Hematopoietic multipotent progenitor cell treated with erythropoietin and hydrocortisone succinate and interleukin-3 and kit ligand, for 8 days (in vitro differentiated cells): ENCODE results near the gene TJP3.

Experiments
- DNase-seq: peaks from one replicate; pipeline ENCODE4 v3.0.0-alpha.2; 2015

Gene TJP3

DNA sequence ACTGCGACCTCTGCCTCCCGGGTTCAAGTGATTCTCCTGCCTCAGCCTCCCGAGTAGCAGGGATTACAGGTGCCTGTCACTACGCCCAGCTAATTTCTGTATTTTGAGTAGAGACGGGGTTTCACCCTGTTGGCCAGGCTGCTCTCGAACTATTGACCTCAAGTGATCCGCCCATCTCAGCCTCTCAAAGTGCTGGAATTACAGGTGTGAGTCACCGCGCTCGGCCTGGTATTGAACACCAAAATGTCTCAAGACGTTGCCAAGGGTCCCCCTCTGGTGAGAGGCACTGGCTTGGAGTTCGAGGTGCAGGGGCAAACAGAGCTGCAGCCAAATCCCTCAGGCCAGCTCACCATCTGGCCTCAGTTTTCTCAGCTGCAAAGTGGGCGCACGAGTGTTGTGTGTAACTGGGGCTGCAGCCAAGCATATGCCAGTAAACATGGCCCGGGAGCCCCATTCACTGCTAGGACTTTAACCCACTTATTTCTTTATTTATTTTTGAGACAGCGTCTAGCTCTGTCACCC lies 8.0 kb downstream of the TJP3 start:
- DNase-seq = no peak

DNA sequence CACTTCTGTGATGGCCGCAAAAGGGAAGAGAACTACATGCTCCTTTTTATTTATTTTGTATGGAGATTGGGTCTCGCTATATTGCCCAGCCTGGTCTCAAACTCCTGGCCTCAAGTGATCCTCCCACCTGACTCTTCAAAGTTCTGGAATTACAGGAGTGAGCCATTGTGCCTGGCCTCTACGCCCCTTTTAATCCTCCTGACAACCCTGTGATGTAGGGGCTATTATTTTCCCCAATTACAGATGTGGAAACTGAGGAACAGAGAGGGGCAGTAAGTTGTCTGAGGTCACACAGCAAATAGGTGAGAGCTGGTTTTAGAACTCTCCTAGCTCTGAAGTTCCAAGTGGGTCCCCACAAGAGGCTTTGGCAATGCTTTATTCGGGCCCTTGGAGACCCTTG lies 11.7 kb downstream of the TJP3 start:
- no peak for DNase-seq

DNA sequence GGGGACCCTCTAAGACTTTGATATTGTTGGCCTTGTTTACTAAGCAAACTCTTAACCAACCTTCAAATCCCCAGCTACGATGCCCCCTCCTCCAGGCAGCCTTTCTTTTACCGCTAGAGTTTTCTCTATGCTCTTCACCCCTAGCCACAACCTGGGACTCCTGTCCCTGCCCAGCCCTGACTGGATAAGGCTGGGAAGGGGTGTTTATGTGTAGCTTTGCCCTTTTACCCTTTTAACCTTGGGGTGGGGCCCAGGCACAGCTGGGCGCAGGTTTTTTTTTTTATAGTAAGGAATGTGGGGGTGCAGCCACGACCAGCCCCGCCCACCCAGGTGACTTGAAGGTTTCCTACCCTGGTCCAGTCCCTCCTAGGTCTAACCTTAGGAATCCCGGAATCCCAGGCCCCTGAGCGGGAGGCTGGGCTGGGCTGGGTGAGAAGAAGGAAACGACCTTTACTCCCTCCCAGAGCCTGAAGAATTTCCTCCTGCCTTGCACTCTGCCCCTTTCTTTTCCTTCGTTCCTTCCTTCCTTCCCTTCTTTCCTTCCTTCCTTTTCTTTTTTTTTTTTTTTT lies 12.2 kb downstream of the TJP3 start:
- DNase-seq = no peak

DNA sequence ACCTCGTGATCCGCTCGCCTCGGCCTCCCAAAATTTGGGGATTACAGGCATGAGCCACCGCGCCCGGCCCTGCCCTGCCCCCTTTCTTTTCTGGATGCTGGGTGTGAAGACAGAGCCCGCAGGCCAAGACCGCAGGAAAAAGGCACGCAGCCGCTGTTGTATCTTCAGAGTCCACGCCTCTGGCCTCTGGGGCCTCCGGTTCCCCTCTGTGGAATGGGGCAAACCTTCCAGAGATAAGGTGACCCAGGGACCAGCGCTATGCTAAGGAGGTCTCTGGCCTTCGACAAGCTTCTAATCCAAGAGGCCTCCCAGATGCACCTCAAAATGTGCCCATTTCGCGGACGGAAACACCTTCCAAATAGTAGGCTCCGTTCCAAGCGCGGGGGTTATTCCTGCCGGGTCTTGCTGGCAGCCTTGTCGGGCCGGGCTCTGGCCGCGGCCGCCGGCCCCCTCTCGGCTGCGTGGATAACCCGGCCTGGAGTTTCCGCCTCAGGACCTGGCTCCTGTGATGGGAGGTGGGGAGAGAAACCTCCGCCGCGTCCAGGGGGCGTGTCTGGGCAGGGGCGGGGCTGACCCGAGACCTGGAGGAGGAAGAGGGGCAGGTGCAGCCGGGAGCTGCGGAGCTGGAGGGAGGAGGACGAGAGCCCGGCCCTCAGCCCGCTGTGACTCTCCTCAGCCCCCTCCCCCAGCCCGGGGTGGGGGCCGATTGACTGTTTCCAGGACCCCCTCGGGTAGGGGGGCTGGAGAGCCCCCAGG lies 13.1 kb downstream of the TJP3 start:
- peak; percentile 76 for DNase-seq

DNA sequence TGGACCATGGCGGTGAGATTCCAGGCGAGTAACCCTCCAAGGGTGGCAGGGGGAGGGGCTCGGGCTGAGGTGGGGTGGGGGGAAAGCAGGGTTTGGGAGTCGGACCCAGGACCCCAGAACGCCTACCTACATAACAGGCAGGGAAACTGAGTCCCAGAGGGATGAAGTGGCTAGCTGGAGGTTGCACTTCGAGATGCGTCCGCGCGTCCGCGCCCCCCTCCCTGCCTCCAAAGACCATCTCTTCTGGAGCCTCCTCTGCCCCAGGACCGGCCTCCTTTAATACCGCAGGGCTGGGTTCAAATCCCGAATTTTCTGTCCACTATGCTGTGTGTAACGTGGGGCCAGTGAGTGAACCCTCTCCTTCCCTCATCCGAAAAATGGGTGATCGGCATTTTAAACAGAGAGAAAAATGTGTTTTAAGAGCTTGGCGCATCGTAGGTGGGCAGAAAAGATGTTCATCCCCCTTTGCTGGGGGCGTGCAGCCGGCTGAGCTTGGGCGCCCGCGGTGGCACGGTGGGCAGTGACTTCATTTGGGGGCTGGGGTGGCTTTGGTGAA lies 13.8 kb downstream of the TJP3 start:
- no peak for DNase-seq

DNA sequence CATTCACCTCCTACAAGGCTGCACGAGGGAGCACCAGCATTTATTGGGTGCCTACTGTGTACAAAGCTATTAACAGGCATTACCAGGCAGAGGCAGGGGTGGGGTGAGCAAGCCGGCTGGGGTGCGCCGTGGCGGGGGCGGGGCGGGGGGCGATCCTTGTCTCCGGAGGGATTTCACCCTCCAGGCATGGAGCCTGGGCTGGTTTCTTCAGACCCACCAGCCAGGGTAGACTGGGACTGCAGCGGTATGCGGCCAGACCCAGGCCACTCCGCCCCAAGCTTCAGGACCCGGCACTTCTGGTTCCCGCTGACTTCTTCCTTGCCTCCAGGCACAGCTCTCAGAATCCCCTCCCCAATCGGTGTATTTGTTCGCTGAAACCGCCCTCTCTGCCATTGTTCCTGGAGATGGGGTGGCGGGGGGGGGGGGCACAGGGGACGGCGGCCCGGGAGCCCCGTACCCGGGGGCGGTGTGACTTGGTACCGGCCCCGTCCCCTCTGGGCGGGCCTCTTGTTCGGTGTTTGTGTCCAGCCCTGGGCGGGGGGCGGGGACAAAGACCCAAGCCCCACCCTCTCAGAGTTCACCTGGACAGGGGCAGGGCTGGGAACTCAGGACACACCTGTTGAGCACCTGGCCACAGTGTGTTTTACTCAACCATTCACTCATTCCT lies 14.4 kb downstream of the TJP3 start:
- no peak for DNase-seq

DNA sequence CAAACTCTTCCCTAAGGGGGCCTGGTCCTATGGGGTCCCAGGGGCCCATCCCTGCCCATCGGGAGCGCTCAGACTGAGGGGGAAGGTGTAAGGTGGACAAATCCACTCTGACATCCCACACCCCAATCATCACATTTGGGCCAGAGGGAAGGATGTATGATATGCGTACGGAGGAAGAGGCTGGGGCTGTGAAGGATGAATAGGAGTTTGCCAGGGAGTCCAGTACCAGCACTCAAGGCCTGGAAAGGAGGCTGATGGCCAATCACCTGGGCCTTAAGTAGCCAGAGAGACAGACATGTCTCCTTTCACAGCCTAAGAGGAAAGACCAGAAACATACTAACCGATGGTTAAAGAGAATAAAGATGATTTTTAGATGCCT lies 14.9 kb downstream of the TJP3 start:
- DNase-seq = no peak

DNA sequence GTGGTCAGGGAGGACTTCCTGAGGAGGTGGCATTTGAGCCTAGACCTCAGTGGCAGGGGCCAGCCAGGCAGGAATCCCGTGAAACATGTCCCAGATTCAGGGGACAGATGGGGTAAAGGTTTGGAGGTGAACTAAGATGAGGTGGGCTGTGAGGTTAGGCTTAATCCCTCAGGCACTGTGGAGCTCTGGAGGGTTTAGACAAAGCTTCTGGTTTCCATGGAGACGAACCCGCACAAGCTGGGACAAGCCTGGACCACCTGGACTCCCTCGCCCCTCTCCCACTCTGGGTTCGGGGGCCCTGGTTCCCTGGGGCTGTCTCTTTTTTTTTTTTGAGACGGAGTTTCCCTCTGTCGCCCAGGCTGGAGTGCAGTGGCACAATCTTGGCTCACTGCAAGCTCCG lies 15.7 kb downstream of the TJP3 start:
- no peak for DNase-seq

DNA sequence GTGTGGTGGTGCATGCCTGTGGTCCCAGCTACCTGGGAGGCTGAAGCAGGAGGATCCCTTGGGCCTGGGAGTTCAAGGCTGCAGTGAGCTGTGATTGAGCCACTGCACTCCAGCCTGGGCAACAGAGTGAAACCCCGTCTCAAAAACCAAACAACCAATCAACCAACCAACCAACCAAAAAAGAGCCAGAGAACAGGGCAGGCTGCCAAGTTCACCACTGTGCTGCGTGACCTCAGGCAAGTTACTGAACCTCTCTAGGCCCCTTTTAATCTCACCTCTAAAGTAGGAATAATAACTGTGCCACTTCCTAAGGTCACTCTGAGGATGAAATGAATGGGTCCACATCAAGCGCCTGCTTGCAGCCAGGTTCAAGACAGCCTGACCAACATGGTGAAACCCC lies 16.9 kb downstream of the TJP3 start:
- no peak for DNase-seq

DNA sequence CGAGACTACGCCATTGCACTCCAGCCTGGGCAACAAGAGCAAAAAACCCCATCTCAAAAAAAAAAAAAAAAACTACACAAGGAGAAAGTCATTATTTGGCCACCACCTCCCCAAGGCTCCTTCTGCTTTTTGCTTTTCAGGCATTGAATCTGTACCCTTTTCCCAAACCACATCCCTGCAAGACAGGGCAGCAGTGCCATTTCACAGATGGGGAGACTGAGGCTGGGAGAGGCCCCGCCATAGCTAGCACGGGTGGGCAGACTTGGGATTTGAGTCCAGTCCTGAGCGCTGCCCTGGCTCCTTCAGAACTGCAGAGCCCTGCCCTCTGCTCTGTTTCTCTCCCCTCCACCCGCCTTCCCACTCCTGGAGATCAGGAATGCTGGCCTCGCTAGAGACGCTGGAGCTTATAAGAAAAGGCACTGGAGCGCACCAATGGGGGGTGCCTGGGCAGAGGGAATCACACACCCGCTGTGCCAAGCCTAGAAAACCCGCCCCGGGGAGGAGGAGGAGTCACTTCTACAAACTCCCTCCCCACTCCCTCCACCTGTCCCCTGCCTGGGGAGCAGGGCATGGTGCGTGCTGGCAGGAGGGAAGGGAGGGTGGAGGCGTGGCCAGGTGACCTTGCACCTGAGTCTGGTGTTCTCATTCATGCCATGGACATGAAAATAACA lies 17.6 kb downstream of the TJP3 start:
- DNase-seq = no peak

DNA sequence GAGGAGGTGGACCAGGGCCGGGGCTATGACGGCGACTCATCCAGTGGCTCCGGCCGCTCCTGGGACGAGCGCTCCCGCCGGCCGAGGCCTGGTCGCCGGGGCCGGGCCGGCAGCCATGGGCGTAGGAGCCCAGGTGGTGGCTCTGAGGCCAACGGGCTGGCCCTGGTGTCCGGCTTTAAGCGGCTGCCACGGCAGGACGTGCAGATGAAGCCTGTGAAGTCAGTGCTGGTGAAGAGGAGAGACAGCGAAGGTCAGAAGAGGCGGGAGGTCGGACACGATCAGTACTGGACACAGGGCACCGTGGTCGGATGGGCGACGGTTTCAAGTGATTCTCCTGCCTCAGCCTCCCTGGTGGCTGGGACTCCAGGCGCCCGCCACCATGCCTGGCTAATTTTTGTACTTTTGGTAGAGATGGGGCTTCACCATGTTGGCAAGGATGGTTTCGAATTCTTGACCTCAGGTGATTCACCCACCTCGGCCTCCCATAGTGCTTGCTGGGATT lies 22.3 kb downstream of the TJP3 start:
- no peak for DNase-seq

DNA sequence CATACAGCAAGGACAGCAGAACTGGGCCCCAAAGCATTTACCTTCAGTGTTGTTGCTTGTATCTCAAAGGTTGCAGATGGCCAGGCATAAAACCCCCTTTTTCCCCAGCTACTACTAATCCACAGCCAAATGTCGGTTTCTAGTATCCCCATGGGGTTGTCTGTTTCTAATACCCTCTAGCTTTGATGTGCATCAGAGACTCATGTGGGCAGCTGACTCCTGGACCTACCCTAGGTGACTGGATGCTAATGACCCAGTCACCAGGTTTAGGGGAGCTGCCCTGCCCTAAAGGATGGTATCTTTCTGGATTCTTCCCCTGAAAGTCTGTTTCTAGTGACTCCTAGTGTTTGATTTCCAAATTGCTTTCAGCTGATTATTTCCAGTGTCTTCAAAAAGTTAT lies 23.9 kb downstream of the TJP3 start:
- DNase-seq = no peak

DNA sequence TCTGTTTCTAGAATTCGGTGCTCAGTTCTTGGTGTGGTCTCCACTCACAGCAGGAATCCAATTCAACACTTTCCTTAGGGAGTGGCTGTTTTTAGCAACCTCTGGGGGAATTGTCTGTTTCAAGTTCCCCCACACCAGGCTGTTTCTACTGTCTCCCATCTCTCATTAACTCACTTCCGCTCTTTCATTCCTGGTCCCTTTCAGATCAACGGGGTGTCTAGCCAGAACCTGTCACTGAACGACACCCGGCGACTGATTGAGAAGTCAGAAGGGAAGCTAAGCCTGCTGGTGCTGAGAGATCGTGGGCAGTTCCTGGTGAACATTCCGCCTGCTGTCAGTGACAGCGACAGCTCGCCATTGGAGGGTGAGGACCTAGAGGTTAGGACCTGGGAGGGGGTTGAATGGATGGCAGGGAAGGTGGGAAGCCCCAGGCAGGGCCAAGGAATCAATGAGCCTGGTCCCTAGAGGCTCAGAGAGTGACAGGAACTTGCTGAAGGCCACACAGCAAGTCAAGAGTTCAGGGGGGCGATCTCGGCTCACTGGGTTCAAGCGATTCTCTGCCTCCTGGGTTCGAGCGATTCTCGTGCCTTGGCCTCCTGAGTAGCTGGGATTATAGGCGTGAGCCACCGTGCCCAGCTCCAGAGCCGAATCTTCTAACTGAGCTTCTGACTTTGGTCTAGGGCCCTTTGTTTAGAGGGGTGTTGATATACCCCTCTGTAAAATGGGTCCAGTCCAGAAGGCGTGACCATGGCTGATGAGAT lies 25.5 kb downstream of the TJP3 start:
- DNase-seq = no peak

DNA sequence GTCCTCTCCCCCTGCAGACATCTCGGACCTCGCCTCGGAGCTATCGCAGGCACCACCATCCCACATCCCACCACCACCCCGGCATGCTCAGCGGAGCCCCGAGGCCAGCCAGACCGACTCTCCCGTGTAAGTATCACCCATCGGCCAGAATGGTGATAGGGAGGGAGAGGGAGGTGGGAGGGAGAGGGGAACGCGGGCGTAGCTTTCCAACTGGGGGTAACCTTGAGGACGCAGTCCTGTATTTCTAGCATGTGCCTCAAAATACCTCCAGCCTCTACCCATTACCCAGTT lies 26.1 kb downstream of the TJP3 start:
- DNase-seq = no peak

DNA sequence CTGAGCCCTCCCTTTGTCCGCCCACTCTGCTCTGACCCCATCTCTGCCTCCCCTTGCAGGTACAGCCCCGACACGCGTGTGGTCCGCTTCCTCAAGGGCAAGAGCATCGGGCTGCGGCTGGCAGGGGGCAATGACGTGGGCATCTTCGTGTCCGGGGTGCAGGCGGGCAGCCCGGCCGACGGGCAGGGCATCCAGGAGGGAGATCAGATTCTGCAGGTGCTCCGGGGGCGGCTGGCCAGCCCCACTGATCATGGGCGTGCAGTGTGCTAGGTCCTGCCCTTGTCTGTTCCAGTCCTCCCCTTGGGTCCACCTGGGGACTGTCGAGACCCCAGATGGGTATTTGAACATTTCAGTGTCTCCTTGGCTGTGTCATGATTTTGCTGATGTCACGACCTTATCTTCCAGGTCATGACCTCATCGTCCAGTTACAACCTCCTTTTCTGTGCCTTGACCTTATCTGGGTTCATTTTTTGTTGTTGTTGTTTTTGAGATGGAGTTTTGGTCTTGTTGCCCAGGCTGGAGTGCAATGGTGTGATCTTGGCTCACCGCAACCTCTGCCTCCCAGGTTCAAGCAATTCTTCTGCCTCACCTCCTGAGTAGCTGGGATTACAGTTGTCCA lies 28.0 kb downstream of the TJP3 start:
- no peak for DNase-seq

DNA sequence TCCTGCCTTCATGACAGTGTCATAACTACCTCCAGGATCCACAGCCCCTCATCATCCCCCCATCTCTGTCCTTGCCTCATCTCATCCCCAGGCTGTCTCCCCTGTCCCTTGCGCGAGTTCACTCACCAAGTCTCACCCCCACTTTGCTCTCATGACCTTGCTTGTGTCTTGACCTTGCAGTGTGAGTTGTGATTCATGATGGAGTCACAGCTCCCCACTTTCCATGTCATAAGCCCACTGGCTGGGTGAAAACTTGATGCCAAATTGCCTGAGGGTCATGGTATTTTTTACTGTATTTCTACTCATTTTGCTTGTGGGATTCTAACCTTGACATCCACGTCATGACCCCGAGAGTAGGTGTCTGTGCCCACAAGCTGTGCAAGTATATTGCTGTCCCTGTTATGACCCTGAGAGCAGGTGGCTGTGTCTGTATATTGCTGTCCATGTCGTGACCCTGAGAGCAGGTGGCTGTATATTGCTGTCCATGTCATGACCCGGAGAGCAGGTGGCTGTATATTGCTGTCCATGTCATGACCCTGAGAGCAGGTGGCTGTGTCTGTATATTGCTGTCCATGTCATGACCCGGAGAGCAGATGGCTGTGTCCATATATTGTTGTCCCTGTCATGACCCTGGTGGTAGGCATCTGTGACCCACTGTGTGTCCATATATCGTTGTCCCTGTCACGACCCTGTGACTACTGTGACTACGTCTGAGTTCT lies 29.5 kb downstream of the TJP3 start:
- no peak for DNase-seq

DNA sequence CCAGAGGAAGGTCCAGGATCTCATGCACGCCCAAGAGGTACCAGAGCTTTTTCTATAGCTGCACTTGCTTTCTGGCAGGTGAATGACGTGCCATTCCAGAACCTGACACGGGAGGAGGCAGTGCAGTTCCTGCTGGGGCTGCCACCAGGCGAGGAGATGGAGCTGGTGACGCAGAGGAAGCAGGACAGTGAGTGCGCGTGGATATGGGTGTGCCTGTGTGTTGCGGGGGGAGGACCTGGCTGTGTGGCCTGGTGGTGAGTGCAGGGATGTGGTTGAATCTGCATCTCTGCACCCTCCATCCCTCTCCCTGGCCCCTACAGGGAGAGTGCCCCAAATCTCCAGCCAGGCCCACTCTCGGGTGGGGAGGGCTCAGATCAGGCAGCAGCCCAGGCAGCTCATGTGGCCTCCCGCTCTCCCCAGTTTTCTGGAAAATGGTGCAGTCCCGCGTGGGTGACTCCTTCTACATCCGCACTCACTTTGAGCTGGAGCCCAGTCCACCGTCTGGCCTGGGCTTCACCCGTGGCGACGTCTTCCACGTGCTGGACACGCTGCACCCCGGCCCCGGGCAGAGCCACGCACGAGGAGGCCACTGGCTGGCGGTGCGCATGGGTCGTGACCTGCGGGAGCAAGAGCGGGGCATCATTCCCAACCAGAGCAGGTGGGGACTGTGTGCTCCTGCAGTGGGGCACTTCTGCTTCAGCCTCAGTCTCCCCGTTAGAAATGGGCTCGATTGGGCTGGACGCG lies 30.5 kb downstream of the TJP3 start:
- no peak for DNase-seq

DNA sequence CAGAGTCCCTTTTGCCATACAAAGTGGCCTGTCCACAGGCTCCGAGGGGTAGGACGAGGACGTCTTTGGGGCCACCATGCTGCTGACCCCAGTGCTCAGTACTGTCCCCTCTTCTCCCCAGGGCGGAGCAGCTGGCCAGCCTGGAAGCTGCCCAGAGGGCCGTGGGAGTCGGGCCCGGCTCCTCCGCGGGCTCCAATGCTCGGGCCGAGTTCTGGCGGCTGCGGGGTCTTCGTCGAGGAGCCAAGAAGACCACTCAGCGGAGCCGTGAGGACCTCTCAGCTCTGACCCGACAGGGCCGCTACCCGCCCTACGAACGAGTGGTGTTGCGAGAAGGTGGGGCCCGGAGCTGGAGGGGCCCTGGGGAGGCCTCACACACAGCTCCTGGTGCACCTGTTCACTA lies 32.2 kb downstream of the TJP3 start:
- DNase-seq = no peak

DNA sequence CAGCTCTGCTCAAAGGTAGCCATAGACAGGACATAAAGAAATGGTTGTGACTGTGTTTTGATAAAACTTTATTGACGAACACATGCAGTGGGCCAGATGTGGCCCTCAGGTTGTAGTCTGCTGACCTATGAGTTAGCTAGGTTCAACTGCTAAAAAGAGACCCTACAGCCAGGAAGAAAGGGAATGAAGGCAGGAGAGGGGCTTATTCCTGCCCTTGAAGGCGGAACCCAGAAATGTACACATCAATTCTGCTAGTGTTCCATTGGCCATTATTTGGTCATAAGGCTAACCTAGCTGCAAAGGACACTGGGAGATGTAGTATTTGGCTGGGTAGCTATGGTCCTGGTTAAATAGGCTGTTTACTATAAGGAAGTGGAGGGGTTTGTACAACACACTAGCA lies 35.3 kb downstream of the TJP3 start:
- peak; percentile 24 for DNase-seq

DNA sequence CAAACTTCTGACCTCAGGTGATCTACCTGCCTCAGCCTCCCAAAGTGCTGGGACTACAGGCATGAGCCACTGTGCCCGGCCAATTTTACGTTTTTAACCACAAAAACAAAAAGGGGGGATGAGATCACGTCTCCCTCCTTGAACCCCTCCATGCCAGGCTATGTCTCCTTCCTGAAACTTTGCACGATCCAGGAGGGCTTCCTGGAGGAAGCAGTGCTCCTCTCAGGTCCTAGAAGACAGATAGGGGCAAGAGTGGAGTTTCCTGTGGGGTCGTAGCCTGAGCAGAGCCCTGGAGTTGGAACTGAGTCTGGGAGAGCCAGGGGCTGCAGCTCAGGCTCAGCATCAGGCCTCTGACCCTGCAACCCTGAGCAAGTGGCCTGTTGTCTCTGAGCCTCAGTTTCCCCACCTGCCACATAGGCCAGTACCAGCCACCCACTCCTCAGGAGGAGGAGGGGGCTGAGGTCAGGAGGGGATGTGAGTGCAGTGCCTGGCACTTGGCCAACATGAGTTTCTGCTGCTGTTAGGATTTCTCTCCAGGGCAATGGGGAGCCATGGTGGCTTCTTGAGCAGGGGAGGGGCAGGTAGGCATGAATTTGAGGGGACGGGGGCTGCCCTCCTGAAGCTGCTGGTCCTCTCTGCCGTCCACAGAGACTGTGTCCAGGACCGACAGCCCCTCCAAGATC lies 37.3 kb downstream of the TJP3 start:
- DNase-seq = no peak
